HUES6 (cell line): ENCODE results near the gene DNAL1.

Source experiments
- H3K27ac ChIP-seq: 2 replicates; pipeline ENCODE4 v1.7.0; 2013; ENCODE audit warnings: low read depth, mild to moderate bottlenecking, low read length, inconsistent platforms
- H3K27me3 ChIP-seq: 2 replicates; pipeline ENCODE4 v1.6.1; 2013; ENCODE audit warnings: low read length; ENCODE audit not compliant: control insufficient read depth, insufficient read depth
- H3K36me3 ChIP-seq: 2 replicates; pipeline ENCODE4 v1.6.1; 2013; ENCODE audit warnings: low read length; ENCODE audit not compliant: control insufficient read depth, insufficient read depth
- H3K4me1 ChIP-seq: 2 replicates; pipeline ENCODE4 v1.6.1; 2013; ENCODE audit warnings: low read length; ENCODE audit not compliant: control insufficient read depth, insufficient read depth
- H3K4me3 ChIP-seq: 2 replicates; pipeline ENCODE4 v1.5.1; 2013; ENCODE audit warnings: low read depth, low read length
- H3K9ac ChIP-seq: one replicate; pipeline ENCODE4 v1.6.1; 2013; ENCODE audit warnings: mild to moderate bottlenecking, low read length
- H3K9me3 ChIP-seq: 2 replicates; pipeline ENCODE4 v1.6.1; 2013; ENCODE audit warnings: low read depth, low read length; ENCODE audit not compliant: control insufficient read depth, insufficient read depth

DNAL1 gene

DNA sequence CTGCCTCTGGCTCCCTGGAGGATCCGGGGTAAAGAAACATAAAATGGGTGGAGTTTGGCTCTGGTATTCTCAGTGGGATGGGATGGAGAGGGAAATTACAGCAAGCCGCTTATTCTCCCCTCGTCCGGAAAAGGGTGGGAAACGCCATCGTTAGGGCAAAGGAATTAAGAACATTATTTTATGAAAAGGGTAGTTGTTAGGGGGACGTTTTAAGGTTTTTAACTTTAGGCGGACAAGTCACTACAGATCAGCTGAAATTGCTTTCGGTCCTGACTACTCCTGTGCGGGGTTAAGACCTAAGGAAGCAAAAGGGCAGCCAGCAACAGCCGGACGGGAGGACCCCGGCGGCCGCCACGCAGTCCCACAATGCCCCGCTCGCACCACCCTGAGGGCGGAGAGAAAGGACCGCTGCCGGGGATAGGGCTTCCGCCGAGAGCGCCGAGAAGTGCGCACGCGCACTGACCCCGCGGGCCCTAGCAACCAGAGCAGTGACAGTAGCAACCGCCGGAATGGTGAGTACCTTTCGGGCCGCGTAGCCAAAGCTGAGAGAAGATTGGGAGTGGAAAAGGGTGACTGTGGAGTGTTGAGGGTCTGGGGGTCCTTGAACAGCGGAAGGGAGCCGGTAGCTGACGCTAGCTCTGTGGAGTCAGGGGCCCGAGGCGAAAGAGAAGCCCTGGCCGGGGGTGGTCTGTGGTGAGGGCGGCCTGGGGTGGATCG lies at the start of gene DNAL1:
Gene DNAL1 (plus strand): TSS at position 456 of the 717 bp plus-strand sequence. CDS start 54 bp downstream, at position 510.
- H3K9me3 ChIP-seq: no peaks in the 10 kb centered on the region
- peaks cover 5% of the 10 kb centered on the region; the same call in 1 of the 2 replicates for H3K4me1 ChIP-seq
- peak within 1 kb of the TSS; percentile 73 for H3K4me3 ChIP-seq
- H3K36me3 ChIP-seq: no peaks in the 10 kb centered on the region
- H3K27me3 ChIP-seq: no peaks in the 10 kb centered on the region
- no peak within 1 kb of the TSS for H3K27ac ChIP-seq
- H3K9ac ChIP-seq: peak within 1 kb of the TSS; percentile 61

- H3K36me3 ChIP-seq: no peaks in the 10 kb centered on the region
- no peak overlapping the region for H3K4me3 ChIP-seq
- no peaks in the 10 kb centered on the region for H3K9me3 ChIP-seq
- no peak overlapping the region for H3K27ac ChIP-seq
- no peak overlapping the region for H3K9ac ChIP-seq
- H3K4me1 ChIP-seq: no peaks in the 10 kb centered on the region
- no peaks in the 10 kb centered on the region; the same call in 1 of the 2 replicates for H3K27me3 ChIP-seq
These were observed 45.3 kb upstream of the DNAL1 start for GRCh38 chr14:73599499-73599898.

DNA sequence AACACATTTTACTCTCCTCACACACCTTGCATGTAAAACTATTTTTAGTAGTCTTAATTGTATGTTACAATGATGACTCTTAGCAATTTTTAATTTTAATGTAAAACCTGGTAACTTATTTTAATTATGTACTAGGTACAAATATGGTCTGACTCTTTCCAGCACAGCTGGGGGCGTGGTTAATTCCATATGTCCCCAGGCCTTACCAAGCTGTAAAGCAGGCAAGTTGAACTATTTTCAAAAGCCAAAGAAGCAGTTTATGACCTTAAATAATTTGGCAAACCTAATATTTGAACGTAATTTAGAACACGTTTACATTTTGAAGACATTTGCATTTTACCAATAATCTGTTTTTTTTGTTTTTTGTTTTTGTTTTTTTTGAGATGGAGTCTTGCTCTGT lies 41.8 kb upstream of the DNAL1 start:
- H3K27me3 ChIP-seq: no peaks in the 10 kb centered on the region; the same call in 1 of the 2 replicates
- no peak overlapping the region for H3K9ac ChIP-seq
- no peak overlapping the region for H3K27ac ChIP-seq
- H3K9me3 ChIP-seq: peaks cover 10% of the 10 kb centered on the region
- no peaks in the 10 kb centered on the region for H3K4me1 ChIP-seq
- no peaks in the 10 kb centered on the region for H3K36me3 ChIP-seq
- H3K4me3 ChIP-seq: no peak overlapping the region

- Histone ChIP-seq H3K36me3 (no peaks in the 10 kb centered on the region), H3K27ac (no peak overlapping the region), H3K9me3 (peaks cover 10% of the 10 kb centered on the region), H3K9ac (no peak overlapping the region), H3K4me3 (no peak overlapping the region), H3K27me3 (no peaks in the 10 kb centered on the region), H3K4me1 (no peaks in the 10 kb centered on the region)
These were observed 38.5 kb upstream of the DNAL1 start for GRCh38 chr14:73606271-73606670.

DNA sequence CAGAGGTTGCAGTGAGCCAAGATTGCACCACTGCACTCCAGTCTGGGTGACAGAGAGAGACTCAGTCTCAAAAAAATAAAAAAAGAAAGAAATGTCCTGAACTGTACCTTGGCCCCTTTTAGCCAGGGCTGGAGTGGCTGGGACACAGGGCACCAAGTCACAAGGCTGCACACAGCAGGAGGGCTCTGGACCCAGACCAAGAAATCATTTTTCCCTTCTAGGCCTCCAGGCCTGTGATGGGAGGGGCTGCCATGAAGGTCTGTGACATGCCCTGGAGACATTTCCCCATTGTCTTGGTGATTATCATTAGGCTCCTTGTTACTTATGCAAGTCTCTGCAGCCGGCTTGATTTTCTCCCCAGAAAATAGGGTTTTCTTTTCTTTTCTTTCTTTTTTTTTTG lies 37.5 kb upstream of the DNAL1 start:
- Histone ChIP-seq H3K9me3 (peaks cover 10% of the 10 kb centered on the region), H3K36me3 (no peaks in the 10 kb centered on the region), H3K4me1 (no peaks in the 10 kb centered on the region), H3K9ac (no peak overlapping the region), H3K4me3 (no peak overlapping the region), H3K27ac (no peak overlapping the region), H3K27me3 (no peaks in the 10 kb centered on the region)

DNA sequence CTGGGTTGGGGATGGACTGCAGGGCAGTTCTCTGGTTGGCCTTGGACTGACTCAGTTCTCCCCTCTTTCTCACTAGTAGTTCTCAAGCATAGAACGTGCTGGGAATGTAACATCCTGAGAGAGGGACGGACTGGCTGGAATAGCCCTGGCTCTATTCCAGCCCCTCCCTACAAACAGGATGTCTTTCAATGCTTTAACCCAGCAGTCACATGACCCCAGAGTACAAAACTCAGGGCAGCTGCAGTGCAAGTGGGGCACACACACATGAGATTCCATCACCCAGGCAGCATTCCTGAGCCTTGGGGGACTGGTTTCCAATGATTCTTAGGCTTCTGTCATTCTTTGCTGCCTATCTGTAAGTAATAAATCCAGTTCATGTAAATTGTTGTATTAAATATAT lies 34.1 kb upstream of the DNAL1 start:
- Histone ChIP-seq H3K9me3 (peaks cover 10% of the 10 kb centered on the region), H3K27me3 (peaks cover 19% of the 10 kb centered on the region), H3K9ac (no peak overlapping the region), H3K27ac (no peak overlapping the region), H3K36me3 (no peaks in the 10 kb centered on the region), H3K4me3 (no peak overlapping the region), H3K4me1 (no peaks in the 10 kb centered on the region)

GRCh38 chr14:73612339-73613045 lies 32.3 kb upstream of the DNAL1 start, which contains the start of gene ACOT6:
TSS of gene ACOT6 (plus strand) at chr14:73612517. CDS start at chr14:73612572, 55 bp downstream.
- peaks cover 19% of the 10 kb centered on the region for H3K27me3 ChIP-seq
- no peaks in the 10 kb centered on the region for H3K36me3 ChIP-seq
- peaks cover 4% of the 10 kb centered on the region; the same call in 1 of the 2 replicates for H3K4me1 ChIP-seq
- H3K9ac ChIP-seq: peak within 1 kb of the TSS; percentile 71
- H3K4me3 ChIP-seq: peak within 1 kb of the TSS; percentile 81
- no peaks in the 10 kb centered on the region for H3K9me3 ChIP-seq
- H3K27ac ChIP-seq: no peak within 1 kb of the TSS

- Histone ChIP-seq H3K27ac (no peak overlapping the region), H3K9ac (peak overlapping the region; percentile 71), H3K4me3 (peak overlapping the region; percentile 81), H3K4me1 (peaks cover 4% of the 10 kb centered on the region; the same call in 1 of the 2 replicates), H3K9me3 (no peaks in the 10 kb centered on the region), H3K27me3 (peaks cover 19% of the 10 kb centered on the region), H3K36me3 (no peaks in the 10 kb centered on the region)
These were observed 31.8 kb upstream of the DNAL1 start for GRCh38 chr14:73613046-73613383.

DNA sequence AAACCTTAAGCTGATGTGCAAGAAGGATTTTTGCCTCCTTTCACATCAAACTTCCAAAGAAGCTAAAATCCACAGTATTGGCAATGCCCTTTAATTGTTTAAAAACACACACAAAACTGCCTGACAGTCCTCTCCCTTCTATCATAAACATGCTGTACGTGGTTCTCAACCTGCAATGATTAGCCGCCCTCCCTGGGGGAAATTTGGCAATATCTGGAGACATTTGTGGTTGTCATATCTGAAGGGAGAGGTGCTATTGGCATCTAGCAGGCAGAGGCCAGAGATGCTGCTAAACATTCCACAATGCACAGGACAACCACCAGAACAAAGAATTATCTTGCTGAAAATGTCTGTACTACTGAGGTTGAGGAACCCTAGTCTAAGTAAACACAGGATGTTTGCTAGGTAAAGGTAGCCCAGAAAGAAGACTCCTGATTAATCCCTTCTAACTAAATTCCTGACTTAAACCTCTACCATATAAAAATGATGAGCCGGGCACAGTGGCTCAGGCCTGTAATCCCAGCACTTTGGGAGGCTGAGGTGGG lies 31.3 kb upstream of the DNAL1 start:
- no peak overlapping the region for H3K27ac ChIP-seq
- no peaks in the 10 kb centered on the region for H3K9me3 ChIP-seq
- H3K4me1 ChIP-seq: peaks cover 4% of the 10 kb centered on the region; the same call in 1 of the 2 replicates
- H3K9ac ChIP-seq: no peak overlapping the region
- peak overlapping the region; percentile 81; the same call in 1 of the 2 replicates for H3K4me3 ChIP-seq
- peaks cover 19% of the 10 kb centered on the region for H3K27me3 ChIP-seq
- H3K36me3 ChIP-seq: no peaks in the 10 kb centered on the region

DNA sequence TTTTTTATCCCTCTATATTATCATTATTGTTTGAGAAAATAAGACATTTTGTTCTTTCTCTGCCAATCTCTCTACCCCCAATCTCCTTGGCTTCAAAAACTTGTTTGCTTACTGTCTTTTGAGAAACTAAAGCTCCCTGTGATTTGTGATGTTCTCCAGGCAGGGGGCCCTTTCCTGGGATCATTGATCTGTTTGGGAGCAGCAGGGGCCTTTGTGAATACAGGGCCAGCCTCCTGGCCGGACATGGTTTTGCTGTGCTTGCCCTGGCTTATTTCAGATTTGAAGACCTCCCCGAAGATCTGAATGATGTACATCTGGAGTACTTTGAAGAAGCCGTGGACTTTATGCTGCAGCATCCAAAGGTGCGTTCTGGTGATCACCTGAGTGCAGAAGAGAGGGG lies 28.0 kb upstream of the DNAL1 start:
- Histone ChIP-seq H3K27ac (no peak overlapping the region), H3K9ac (no peak overlapping the region), H3K4me1 (peaks cover 4% of the 10 kb centered on the region; the same call in 1 of the 2 replicates), H3K27me3 (peaks cover 19% of the 10 kb centered on the region), H3K4me3 (no peak overlapping the region), H3K9me3 (no peaks in the 10 kb centered on the region), H3K36me3 (no peaks in the 10 kb centered on the region)

DNA sequence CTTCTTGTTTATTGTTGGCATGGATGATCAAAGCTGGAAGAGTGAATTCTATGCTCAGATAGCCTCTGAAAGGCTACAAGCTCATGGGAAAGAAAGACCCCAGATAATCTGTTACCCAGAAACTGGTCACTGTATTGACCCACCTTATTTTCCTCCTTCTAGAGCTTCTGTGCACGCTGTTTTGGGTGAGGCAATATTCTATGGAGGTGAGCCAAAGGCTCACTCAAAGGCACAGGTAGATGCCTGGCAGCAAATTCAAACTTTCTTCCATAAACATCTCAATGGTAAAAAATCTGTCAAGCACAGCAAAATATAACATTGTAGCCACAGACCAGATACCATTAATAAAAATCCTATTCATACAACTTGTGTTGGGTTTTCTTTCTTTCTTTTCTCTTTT lies 25.3 kb upstream of the DNAL1 start:
- H3K9me3 ChIP-seq: 0 out of 2 replicates have a peak, but pooled peaks cover 5% of the 10 kb centered on the region
- H3K27me3 ChIP-seq: no peaks in the 10 kb centered on the region
- no peak overlapping the region for H3K4me3 ChIP-seq
- no peak overlapping the region for H3K9ac ChIP-seq
- peaks cover 4% of the 10 kb centered on the region; the same call in 1 of the 2 replicates for H3K4me1 ChIP-seq
- no peaks in the 10 kb centered on the region for H3K36me3 ChIP-seq
- no peak overlapping the region for H3K27ac ChIP-seq
